SH-SY5Y (cell line): Measurements from ENCODE around the gene CAMKK1.

Experiments used
- GATA2 ChIP-seq: IDR thresholded peaks from 2 replicates; pipeline ENCODE4 v1.6.1; 2011; ENCODE audit warnings: mild to moderate bottlenecking, low read depth, low read length
- GATA3 ChIP-seq: IDR thresholded peaks from 2 replicates; pipeline ENCODE4 v1.6.1; 2011; ENCODE audit warnings: low read depth, mild to moderate bottlenecking, low read length, moderate library complexity

GRCh38 chr17:3884188-3884587 lies 8.7 kb downstream of the CAMKK1 start:
- TF ChIP-seq GATA3 (no peak), GATA2 (no peak)
